Stimulated activated CD8-positive, alpha-beta memory T cell treated with anti-CD3 and anti-CD28 coated beads, Interleukin-15, amount 100 ng/mL, for 4 hours (primary cell): ENCODE measurements around the gene TTC7B.
A peak's percentile ranks its signal among the peaks of the same experiment; 100 is the strongest.
"Not testable (repeated sequence)": the region's sequence is repeated elsewhere in the genome, so short reads cannot be mapped to it uniquely, and the experiment has no call there.

Experiments
- DNase-seq, 2 donors: peaks; one replicate each; pipeline ENCODE4 v3.0.0-alpha.2; 2020; ENCODE audit warnings: low read depth in 2 of 2

Gene TTC7B

DNA sequence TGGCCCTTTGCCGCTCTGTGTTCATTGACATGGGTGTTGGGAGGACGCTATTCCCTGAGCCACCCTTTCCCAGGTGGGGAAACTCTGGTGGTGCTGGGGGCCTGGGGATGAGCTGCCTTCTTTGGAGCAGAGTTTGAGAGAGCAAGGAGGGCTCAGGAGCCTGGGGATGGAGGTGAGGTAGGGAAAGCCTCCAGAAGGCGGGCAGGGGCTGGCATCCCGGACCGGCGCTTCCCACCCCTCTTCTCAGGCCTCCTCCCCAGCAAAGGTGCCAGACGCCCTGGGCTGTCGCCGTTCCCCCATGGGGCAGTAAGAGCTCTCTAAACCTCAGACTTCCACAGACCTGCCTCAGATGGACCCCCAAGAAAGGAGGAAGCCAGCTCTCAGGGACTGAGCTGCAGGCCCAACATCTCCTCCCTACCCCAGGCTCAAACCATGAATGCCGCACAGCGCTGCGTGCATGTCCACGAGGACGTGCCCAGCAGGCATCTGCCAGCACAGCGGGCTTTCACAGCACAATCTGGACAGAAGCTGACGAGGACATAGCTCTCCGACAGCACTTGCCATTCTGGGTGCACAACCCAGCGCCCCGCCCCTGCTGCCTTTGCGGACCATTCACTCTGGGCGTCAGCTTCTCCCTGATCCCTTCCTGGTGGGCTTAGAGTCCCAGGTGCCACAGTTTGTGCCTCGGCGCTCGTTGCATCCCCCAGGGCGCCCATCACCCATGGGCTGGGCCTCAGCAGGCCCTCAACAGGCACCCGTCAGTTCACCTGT is 14.9 kb upstream of the TTC7B start:
- DNase-seq: no peak

DNA sequence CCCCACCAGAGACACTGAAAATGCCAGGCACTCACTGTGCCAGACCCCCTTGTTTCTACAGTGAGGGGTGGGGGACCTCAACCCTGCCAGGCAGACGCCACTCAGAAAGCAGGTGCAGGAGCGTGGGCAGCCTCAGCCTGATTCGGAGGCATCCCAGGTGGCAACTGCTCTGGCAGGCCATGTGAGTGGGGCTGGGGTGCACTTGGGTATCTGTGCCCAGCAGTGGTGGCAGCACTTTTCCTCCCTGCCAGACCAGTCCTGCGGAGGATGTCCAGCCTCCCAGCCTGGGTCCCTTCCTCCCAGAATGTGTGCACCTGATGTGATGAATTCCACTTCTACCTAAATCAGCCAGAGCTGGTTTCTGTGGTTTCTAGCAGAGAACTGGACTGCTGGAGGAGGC is 13.4 kb upstream of the TTC7B start:
- no peak for DNase-seq

DNA sequence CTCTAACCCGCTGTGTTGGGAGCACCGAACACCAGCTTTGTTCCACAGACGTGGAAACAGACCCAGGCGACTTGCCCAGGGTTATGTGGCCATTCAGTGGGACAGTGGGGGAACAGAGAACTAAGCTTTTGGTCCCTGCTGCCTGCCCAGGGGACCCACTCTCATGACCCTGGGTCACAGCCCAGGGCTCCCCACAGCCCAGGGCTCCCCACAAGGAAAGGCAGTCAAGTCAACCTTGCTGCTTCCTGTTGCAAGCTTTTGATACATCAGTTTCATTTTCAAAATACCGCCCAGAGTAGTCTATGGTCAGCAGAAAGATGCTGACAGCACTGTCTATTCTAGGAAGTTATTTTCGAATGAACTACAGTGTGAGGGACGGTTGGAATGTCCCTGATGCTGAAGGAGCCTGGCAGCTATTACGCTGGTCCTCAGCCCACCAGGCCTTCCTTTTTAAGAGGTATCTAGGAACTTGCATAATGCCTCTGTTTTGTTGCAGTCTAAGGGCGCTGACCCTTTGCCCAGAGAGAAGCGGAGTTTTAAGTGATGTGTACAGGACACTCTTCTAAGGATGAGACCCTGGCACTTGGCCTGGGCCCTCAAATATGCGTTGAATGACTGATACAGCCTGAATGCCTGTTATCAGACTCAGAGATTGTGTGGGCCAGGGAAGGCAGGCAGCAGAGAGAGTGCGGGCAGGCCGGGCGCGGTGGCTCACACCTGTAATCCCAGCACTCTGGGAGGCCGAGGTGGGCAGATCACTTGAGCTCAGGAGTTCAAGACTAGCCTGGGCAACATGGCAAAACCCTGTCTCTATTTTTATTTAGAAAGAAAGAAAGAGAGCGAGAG is 12.6 kb upstream of the TTC7B start:
- DNase-seq: no peak

DNA sequence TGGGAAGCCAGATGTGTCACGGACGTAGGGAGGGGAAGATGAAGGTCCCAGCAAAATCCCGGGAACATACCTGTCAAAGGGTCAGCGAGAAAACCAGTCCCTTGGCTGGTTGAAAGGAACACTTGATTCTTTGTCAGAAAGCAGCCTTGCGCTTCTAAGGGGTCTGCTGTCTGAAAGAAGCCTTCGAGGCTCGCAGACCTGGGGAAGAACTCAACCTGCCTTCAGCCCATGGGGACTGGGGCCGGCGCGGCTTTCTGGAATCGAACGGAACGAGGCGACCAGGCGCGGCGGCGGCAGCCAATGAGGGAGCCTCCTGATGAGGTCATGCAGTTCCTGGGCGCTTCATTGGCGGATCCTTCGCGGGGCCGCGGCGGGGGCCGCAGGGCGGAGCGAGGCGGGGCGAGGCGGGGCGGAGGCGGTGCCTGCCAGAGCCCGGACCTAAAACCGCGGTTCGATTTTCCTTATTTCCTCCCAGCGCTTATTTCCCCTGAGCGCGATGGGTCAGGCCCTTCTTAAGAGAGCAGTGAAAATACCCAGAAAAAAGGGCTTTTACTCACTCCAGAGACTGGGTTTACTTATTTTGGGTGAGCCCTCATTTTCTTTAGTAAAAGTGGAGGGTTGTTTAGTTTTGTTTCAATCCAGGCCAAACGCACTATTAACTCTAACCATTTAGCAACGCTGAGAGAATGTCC is 11.8 kb upstream of the TTC7B start:
- peak; percentile 79 to 83 for DNase-seq

DNA sequence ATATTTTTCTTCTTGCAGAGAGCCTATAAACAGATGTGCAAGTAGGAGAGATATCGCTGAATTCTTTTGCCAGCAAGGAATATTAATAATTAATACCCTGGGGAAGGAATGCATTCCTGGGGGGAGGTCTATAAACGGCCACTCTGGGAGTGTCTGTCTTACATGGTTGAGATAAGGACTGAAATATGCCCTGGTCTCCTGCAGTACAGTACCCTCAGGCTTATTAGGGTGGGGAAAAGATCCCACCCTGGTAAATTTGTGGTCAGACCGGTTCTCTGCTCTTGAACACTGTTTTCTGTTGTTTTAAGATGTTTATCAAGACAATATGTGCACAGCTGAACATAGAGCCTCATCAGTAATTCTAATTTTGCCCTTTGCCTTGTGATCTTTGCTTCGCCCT is 7.3 kb upstream of the TTC7B start:
- not testable (repeated sequence) for DNase-seq

DNA sequence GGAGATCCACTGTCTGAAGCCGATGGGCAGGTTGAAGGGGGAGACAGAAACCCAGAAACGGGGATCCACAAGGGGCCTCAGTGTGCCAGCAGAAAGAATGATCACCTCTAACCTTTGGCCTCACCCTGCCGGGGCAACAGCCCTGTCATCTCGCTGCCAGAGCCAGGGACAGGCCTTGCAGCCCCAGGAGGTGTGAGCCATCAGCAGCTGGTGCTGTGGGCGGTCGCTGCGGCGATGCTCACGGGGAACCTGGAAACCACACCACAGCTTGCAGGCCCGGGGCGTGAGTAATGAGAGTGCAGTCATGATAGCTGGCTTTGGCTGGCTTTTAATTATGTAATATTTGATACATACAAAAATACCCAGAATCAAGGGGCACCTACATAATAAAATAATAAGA is 4.7 kb upstream of the TTC7B start:
- peak; percentile 63 to 64 for DNase-seq

DNA sequence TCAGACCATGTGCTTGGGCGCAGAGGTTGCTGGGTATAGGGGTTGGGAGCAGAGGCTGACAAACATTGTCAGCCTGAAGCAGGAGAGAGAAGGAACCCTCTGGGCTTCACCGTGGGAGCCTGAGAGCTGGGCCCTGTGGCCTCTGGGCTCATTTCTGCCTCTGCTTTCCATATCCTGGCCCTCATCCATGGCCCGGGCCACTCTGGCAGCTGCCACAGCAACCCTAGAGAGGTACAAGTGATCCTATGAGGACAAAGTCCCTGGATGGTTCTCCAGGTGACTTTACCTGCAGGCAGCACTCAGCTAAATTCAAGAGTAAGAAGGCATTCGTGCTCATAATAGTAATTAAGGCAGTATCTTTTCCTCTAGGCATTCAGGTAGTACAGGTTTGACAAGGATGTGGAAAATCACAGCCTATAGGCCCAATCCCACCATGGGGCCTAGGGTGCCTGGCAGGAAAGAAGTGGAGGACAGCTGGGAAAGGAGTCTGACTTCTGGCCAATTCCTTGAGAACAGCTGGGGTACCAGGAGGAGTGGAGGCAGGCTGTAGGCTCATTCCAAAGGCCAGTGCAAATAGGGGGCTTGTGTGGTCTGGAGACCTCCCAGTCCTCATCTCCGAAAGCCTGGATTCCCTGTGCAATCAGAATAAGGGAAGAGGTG is 3.6 kb upstream of the TTC7B start:
- DNase-seq: no peak

DNA sequence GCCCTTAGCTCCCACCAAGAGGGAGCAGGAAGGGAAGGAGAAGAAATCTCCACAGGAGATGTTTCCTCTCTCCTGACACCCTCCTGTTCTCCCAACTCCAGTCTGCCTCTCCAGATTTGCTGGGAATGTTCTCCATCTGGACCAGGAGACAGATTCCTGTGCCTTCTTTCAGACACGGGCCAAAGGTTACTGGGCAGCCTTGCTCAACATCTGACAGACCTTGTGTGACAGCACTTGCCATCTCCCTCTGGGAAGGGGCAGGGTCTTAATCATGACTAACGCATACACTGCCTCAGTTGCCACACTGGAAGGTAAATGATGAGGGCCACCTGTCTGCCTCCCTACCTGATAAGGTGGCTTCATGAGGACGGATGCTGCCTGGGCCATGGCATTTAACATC is 2.5 kb upstream of the TTC7B start:
- DNase-seq: no peak

DNA sequence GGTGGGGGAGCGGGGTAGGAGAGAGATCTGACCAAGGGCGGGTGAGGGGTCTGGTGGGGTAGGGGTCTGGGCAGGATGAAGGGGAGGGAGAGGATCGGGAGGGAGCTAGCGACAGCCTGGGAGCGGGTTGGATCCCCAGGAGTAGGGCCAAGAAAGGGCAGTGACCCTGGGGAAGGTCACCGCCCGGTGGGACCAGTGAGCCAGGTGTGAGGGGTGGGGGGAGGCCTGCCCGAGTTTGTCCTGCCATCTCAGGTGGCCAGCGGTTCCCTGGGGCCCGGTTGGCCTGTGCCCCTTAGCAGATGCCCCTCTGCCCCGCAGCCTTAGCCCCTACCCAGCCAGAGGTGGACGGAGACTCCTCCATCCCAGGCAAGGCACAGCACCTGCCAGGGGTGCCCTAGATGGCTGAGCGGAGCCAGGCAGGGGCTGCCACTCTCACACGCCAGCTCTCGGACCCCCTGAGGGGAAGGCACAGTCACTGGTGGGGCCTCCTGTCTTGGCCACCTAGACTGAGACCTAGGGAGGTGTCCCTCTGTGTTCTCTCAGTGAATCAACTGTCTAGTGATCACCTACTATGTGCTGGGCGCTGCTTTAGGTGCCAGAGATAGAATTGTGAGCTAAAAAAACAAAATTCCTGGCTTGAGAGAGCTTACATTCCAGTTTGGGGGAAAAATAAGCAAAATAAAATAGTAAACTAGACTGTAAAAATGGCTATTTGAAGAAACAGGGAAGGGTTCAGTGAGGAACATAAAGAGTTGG is 629 bp upstream of the TTC7B start:
- no peak for DNase-seq

DNA sequence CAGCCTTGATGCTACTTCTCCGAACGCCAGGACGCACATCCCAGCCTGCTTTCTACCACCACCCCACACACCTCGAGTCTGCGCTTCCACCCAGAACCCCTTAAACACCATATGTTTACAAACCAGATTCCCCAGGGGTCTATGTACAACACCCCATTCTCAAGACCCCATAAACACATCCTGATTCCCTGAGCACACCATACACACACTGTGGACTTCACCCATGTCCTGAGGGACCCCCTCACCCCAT is 733 bp downstream of the TTC7B start:
- no peak for DNase-seq

DNA sequence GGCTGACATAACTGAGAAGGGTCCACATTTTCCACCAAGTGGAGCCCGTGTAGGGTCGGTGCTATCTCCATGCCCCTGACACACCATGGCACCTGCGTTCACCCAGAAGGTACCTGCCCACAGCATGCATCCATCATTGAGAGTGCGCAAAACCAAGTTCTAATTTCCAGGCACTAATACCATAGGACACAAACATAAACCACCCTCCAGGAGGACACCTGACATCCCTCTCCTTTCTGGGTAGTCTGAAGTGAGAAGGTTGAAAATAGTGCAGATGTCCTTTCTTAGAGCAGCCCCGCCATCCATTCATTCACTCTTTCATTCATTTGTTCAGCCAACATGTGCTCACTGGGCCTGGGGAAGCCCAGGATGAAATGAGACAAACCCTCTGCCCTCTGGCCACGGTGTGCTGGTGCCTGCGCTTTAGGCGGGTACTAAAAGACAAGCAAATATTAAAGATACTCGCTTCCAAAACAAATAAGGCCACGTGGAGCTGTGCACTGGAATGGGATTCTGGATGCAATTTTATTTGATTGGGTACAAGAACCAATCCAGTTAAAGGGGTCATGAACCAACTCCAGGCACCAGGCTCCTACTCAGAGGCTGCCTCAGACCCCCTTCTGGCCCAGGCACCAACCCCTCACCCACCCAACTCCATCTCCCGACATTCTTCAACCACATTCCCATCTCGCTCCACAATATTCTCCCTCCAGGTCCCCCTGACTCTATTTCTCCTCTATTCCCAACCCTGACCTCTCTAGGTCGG is 1.2 kb downstream of the TTC7B start:
- no peak for DNase-seq

DNA sequence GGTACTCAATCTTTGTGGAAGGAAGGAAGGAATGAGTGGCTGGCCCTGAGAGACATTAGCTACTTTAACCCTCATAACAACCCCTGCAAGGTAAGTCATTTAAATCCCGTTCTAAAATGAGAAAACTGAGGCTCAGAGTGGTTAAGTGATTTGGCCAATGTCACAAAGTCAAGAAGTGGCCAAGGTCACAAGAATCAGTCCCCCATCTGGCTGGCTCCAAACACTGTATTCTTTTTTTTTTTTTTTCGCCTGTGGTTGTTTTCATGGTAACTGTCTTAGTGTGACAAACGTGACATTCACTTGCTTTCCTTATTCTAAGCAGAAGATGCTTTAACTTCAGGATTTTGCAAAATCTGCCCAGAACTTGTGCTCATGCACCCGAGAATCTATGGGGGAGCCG is 2.8 kb downstream of the TTC7B start:
- DNase-seq: no peak

DNA sequence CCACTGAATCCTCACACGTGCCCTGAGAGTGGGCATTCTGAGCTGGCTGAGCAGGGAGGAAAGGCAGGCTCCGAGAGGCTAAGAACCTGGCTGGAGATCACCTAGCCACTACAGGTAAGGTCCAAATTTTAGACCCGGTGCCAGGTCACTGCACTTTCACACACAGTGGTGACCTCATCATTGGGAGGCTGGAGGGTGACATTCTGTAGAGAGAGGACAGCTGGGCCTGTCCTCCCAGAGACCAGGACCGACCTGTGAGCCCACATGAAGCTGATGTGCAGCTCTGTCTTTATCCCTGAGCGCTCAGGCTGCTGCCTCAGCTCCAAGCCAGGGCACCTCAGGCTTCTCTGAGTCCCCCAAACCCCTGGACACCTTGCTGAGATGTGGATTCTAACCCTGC is 4.1 kb downstream of the TTC7B start:
- no peak for DNase-seq

DNA sequence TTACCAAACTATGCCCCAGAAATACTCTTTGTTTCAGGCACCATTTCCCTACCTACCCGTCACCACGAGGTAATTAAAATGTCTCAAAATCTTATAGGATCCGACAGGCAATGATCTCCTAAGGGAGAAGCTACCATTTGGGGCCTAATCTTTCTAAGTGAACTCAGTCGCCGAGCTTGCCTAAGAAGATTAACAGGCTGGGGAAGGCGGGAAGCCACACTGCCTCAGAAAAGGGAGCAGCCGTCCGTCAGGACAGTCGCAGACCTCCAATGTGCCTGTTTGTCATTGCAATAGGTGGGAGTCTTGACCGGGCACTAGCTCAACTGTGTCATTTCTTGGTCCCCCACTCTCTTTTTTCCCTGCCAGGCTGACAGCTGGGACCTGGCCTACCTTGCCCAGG is 4.6 kb downstream of the TTC7B start:
- no peak for DNase-seq

DNA sequence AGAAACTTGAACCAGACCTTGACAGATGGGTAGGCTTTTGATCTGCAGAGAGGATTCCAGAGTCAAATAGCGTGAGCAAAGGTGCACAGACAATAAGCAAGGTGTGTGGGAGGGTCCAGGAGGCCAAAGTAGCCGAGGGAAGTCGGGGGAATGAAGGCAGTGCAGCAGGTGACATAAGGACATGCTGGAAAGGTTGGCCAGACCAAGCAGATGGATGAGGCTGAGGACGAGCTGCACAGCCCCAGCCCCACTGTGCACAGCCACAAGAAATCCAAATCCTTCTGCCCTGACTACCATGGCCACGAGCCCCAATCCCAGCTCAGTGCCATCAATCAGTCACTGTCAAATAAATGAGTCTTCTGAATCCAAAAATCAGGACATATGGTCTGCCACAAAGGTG is 5.4 kb downstream of the TTC7B start:
- no peak for DNase-seq

DNA sequence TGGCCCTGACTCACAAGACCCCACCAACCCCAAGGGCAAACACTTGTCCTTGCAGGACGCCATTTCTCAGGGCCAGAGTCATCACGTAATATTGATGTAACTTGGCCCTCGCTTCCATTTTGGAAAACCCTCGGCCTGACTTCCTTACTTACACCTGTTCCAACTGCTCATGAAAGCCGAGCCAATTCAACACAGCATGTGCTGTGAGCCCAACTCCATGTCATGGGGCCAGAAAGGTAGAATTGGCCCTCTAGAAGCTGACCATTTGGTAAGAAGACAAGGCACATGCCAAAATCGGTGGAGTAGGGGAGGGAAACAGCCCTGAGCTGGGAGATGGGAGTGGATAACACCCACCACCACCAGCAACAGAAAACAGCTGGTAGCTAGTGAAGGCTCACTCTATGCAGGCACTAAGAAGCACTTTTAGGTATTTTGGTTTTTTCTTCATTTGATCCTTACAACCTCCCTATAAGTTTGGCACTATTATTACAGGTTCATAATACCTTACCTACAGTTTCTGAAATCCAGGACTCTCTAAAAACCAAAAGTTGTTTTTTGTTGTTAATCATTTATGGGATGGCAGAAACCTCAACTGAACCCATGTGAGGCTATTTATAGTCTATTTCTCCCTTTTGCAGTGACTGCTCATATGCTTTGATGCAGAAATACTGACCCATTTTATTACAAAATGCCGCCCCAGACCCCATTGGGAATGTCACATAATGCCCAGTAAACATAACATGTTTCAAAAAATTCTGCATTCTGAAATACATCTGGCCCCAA is 6.5 kb downstream of the TTC7B start:
- no peak for DNase-seq

DNA sequence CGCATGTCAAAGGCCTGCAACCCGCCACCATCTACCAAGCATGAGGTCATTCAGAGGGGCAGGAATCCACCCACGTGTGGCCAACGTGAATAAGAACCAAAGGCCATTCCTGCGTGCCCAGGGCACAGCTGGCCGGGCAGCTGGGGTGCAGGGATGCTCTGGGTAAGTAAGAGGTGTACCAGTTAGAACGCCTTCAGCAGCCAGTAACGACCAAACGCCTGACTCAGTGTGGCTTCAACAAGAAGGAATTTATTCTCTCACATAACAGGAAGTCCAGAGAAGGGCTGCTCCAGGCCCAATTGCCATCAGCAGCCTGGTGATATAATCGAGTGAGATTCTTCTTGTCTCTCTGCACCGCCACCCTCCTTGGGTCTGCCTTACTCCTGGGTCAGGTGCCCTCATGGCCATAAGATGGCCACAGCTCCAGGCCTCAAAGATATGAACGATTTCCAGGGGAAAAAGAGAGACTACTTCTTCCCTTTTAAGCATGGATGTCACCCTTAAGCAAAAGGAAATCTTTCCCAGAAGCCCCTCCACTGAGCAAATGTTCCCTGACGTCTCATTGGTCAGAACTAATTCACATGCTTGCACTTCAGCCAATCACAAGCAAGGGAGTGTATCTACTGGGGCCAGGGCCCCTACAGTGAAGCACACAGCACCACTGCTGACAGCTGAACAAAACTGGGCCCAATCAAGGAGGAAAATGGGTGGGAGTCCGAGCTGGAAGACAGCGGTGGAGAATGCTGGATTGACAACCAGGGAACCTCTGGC is 7.3 kb downstream of the TTC7B start:
- DNase-seq: no peak

DNA sequence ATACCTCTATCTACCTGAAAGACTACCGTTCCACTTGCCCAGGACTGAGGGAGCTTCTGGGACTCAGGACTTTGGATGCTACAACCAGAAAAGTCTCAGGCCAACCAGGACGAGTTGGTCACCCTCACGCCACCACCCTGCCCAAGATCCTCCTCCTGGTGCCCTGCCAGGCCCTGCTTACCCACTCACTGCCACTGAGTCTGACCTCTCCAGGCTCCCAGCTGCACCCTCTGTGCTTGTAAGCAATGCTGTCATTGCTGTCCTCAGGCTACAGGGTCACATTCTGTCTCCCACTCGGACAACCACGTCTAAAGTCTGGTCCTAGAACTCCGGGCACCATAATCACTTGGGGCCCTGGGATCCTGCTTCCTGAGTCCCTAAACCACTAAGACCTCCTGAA is 9.2 kb downstream of the TTC7B start:
- no peak for DNase-seq
